ENCODE data around the gene SLC10A6. TPM values are rescaled to one million over a fixed set of nuclear protein-coding genes. Genes with fewer than 3 reads are reported as not detected.

SLC10A6 gene
- total RNA-seq, 2 experiments from 2014 or later: not detected

- no peaks in the 10 kb centered on the region for H3K27me3 Mint-ChIP-seq
- no peaks in the 10 kb centered on the region for H3K36me3 Mint-ChIP-seq (ENCODE audit: low read depth)
- H3K27ac Mint-ChIP-seq: no peak overlapping the region
- H3K4me1 Mint-ChIP-seq: no peaks in the 10 kb centered on the region
- ChIA-PET POLR2A (no interaction called here), CTCF (no interaction called here)
- DNase-seq: no peak
- no peak overlapping the region for H3K4me3 Mint-ChIP-seq
- H3K9me3 Mint-ChIP-seq: no peaks in the 10 kb centered on the region
Observed at GRCh38 chr4:86835677-86836076, 13.5 kb downstream of the SLC10A6 start.

GRCh38 chr4:86834901-86835300, 14.3 kb downstream of the SLC10A6 start:
- no peak overlapping the region for H3K27ac Mint-ChIP-seq
- H3K27me3 Mint-ChIP-seq: no peaks in the 10 kb centered on the region
- H3K9me3 Mint-ChIP-seq: no peaks in the 10 kb centered on the region
- H3K4me1 Mint-ChIP-seq: no peaks in the 10 kb centered on the region
- ChIA-PET CTCF (no interaction called here), POLR2A (no interaction called here)
- DNase-seq: no peak
- H3K4me3 Mint-ChIP-seq: no peak overlapping the region
- H3K36me3 Mint-ChIP-seq (ENCODE audit: low read depth): no peaks in the 10 kb centered on the region

- Mint-ChIP-seq H3K27ac (no peak overlapping the region), H3K4me1 (no peaks in the 10 kb centered on the region), H3K27me3 (no peaks in the 10 kb centered on the region), H3K36me3 (ENCODE audit: low read depth) (no peaks in the 10 kb centered on the region), H3K4me3 (no peak overlapping the region), H3K9me3 (no peaks in the 10 kb centered on the region)
- POLR2A ChIA-PET: no interaction called here
- CTCF ChIA-PET: no interaction called here
- no peak for DNase-seq
Observed at GRCh38 chr4:86833615-86834014, 15.6 kb downstream of the SLC10A6 start.

- CTCF ChIA-PET: no interaction called here
- no peaks in the 10 kb centered on the region for H3K4me1 Mint-ChIP-seq
Observed at GRCh38 chr4:86831262-86832130, 17.7 kb downstream of the SLC10A6 start.

GRCh38 chr4:86825511-86825910, 23.7 kb downstream of the SLC10A6 start:
- no peak overlapping the region for H3K4me3 Mint-ChIP-seq
- H3K27ac Mint-ChIP-seq: no peak overlapping the region
- ChIA-PET CTCF (no interaction called here), POLR2A (no interaction called here)
- H3K27me3 Mint-ChIP-seq: no peaks in the 10 kb centered on the region
- no peak for DNase-seq
- no peaks in the 10 kb centered on the region for H3K9me3 Mint-ChIP-seq
- H3K4me1 Mint-ChIP-seq: no peaks in the 10 kb centered on the region
- no peaks in the 10 kb centered on the region for H3K36me3 Mint-ChIP-seq (ENCODE audit: low read depth)

More at GRCh38 chr4:86831262-86832130, 17.7 kb downstream of the SLC10A6 start:
- Mint-ChIP-seq H3K4me3 (no peak overlapping the region), H3K27ac (no peak overlapping the region), H3K36me3 (ENCODE audit: low read depth) (no peaks in the 10 kb centered on the region), H3K27me3 (no peaks in the 10 kb centered on the region), H3K9me3 (no peaks in the 10 kb centered on the region)
- no peak for DNase-seq
- POLR2A ChIA-PET: no interaction called here

GRCh38 chr4:86822136-86822535, 27.0 kb downstream of the SLC10A6 start:
- CTCF ChIA-PET: no interaction called here
- Mint-ChIP-seq H3K4me1 (no peaks in the 10 kb centered on the region), H3K36me3 (ENCODE audit: low read depth) (no peaks in the 10 kb centered on the region), H3K27me3 (no peaks in the 10 kb centered on the region), H3K4me3 (no peak overlapping the region), H3K9me3 (no peaks in the 10 kb centered on the region), H3K27ac (no peak overlapping the region)
- POLR2A ChIA-PET: no interaction called here
- no peak for DNase-seq

- H3K4me1 Mint-ChIP-seq: no peaks in the 10 kb centered on the region
- ChIA-PET POLR2A (no interaction called here), CTCF (no interaction called here)
- no peak overlapping the region for H3K4me3 Mint-ChIP-seq
- H3K27ac Mint-ChIP-seq: no peak overlapping the region
- H3K9me3 Mint-ChIP-seq: no peaks in the 10 kb centered on the region
- no peaks in the 10 kb centered on the region for H3K36me3 Mint-ChIP-seq (ENCODE audit: low read depth)
- no peak for DNase-seq
- H3K27me3 Mint-ChIP-seq: no peaks in the 10 kb centered on the region
Observed at GRCh38 chr4:86821151-86821550, 28.0 kb downstream of the SLC10A6 start.

- no peaks in the 10 kb centered on the region for H3K36me3 Mint-ChIP-seq (ENCODE audit: low read depth)
- CTCF ChIA-PET: interaction anchor here (1.4 to 1.6 kb wide), 2 partner anchors 297 to 321 kb away, joined by 4 read pairs; no protein-coding TSS in a partner anchor
- no peak overlapping the region for H3K4me3 Mint-ChIP-seq
- no peak for DNase-seq
- POLR2A ChIA-PET: no interaction called here
- no peaks in the 10 kb centered on the region for H3K4me1 Mint-ChIP-seq
- H3K27me3 Mint-ChIP-seq: no peaks in the 10 kb centered on the region
- H3K27ac Mint-ChIP-seq: no peak overlapping the region
- peaks cover 4% of the 10 kb centered on the region for H3K9me3 Mint-ChIP-seq
Observed at GRCh38 chr4:86819561-86819960, 29.6 kb downstream of the SLC10A6 start.

GRCh38 chr4:86818841-86819240, 30.3 kb downstream of the SLC10A6 start:
- ChIA-PET POLR2A (no interaction called here), CTCF (interaction anchor here (1.4 to 1.6 kb wide), 2 partner anchors 296 to 320 kb away, joined by 4 read pairs; no protein-coding TSS in a partner anchor)
- H3K36me3 Mint-ChIP-seq (ENCODE audit: low read depth): no peaks in the 10 kb centered on the region
- H3K27me3 Mint-ChIP-seq: no peaks in the 10 kb centered on the region
- peaks cover 4% of the 10 kb centered on the region for H3K9me3 Mint-ChIP-seq
- H3K27ac Mint-ChIP-seq: no peak overlapping the region
- H3K4me1 Mint-ChIP-seq: no peaks in the 10 kb centered on the region
- H3K4me3 Mint-ChIP-seq: no peak overlapping the region
- DNase-seq: no peak

- H3K4me3 Mint-ChIP-seq: no peak overlapping the region
- H3K27ac Mint-ChIP-seq: no peak overlapping the region
- ChIA-PET POLR2A (no interaction called here), CTCF (interaction anchor here (1.4 kb wide), 1 partner anchor 296 kb away, joined by 4 read pairs; no protein-coding TSS in a partner anchor)
- H3K27me3 Mint-ChIP-seq: no peaks in the 10 kb centered on the region
- DNase-seq: no peak
- no peaks in the 10 kb centered on the region for H3K4me1 Mint-ChIP-seq
- H3K9me3 Mint-ChIP-seq: peaks cover 4% of the 10 kb centered on the region
- no peaks in the 10 kb centered on the region for H3K36me3 Mint-ChIP-seq (ENCODE audit: low read depth)
Observed at GRCh38 chr4:86818211-86818610, 31.0 kb downstream of the SLC10A6 start.

GRCh38 chr4:86816501-86817273, 32.5 kb downstream of the SLC10A6 start:
- POLR2A ChIA-PET: no interaction called here
- Mint-ChIP-seq H3K36me3 (ENCODE audit: low read depth) (no peaks in the 10 kb centered on the region), H3K9me3 (peaks cover 4% of the 10 kb centered on the region)

GRCh38 chr4:86815653-86816052, 33.5 kb downstream of the SLC10A6 start:
- peaks cover 4% of the 10 kb centered on the region for H3K9me3 Mint-ChIP-seq
- ChIA-PET POLR2A (no interaction called here), CTCF (no interaction called here)
- no peaks in the 10 kb centered on the region for H3K27me3 Mint-ChIP-seq
- no peak for DNase-seq
- no peak overlapping the region for H3K27ac Mint-ChIP-seq
- no peak overlapping the region for H3K4me3 Mint-ChIP-seq
- H3K4me1 Mint-ChIP-seq: no peaks in the 10 kb centered on the region
- H3K36me3 Mint-ChIP-seq (ENCODE audit: low read depth): no peaks in the 10 kb centered on the region

More at GRCh38 chr4:86816501-86817273, 32.5 kb downstream of the SLC10A6 start:
- no peak for DNase-seq
- H3K4me1 Mint-ChIP-seq: no peaks in the 10 kb centered on the region
- H3K27me3 Mint-ChIP-seq: no peaks in the 10 kb centered on the region
- H3K27ac Mint-ChIP-seq: no peak overlapping the region
- no peak overlapping the region for H3K4me3 Mint-ChIP-seq
- CTCF ChIA-PET: no interaction called here

GRCh38 chr4:86810847-86811246, 38.3 kb downstream of the SLC10A6 start:
- no peaks in the 10 kb centered on the region for H3K27me3 Mint-ChIP-seq
- peaks cover 4% of the 10 kb centered on the region for H3K9me3 Mint-ChIP-seq
- H3K4me3 Mint-ChIP-seq: no peak overlapping the region
- H3K4me1 Mint-ChIP-seq: no peaks in the 10 kb centered on the region
- DNase-seq: no peak
- ChIA-PET POLR2A (no interaction called here), CTCF (interaction anchor here (0.8 kb wide), 1 partner anchor 19 kb away, joined by 3 read pairs; no protein-coding TSS in a partner anchor)
- H3K27ac Mint-ChIP-seq: no peak overlapping the region
- H3K36me3 Mint-ChIP-seq (ENCODE audit: low read depth): no peaks in the 10 kb centered on the region

Data from activated CD4-positive, alpha-beta memory T cell treated with anti-CD3 and anti-CD28 coated beads, Interleukin-2, amount 10 ng/mL, durations not matched to agents 7 days and 5 days (primary cell).